ENCODE results near the gene FBXL7.

Gene FBXL7

DNA sequence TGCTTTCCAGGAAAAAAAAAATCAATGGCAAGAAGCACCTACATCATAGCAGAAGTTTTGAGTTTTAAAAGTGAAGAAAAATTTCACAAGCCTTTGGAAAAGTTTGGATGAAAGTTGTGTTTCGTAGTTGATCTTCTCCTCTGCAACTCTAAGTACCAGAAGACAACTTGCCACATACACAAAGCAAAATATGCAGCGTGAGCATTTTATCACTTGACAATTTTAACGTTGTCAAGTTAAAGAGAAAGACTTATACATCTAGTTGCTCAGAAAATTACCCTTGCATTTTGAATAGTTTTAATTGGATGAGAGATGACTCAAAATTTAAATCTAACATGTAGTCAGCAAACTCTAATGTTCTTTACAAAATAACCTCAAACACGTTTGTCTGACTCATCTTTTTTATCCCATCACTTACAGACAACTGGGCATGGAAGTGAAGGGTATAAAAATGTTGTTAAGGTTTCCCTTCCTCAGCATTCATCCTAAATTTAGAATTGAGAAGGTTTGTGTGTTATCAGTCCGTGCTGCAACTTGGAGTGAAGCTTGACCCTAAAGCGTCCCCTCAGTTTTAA lies 466.2 kb downstream of the FBXL7 start:
- no peak for DNase-seq

DNA sequence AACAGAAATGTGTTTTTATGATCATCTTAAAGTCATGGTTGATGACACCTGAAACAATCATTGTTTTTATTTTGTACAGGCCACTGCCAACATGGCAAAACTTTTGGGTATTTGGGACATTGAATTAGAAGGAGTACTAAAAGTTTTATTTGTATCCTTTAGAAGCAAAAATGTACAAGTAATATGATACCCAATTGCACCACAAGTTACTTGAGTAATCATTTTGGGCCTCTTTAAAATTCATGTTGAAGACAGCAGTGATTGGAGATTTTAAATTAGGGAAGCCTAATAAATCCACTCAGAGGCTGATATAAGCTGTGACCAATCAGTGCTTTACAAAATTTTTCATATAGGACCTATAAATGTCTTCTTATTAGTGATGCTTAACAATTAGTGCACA lies 466.7 kb downstream of the FBXL7 start:
- no peak for DNase-seq

DNA sequence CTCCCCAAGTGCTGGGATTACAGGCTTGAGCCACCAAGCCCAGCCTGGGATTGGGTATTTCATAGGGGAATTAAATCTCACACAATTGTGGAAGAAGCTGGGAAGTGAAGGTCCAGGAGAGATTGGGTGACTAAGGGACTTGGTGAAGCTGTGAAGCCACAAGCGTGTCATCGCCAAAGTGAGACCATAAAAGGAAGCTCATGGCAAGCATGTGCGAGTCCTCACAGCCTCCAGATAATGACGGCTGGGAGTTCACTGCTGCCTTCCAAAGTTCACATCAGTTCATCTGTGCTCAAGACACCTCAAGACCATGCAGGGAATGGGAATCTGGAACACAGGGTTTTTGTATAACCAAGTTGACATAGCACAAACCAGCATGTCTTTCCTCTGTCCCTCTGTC lies 469.0 kb downstream of the FBXL7 start:
- no peak for DNase-seq

DNA sequence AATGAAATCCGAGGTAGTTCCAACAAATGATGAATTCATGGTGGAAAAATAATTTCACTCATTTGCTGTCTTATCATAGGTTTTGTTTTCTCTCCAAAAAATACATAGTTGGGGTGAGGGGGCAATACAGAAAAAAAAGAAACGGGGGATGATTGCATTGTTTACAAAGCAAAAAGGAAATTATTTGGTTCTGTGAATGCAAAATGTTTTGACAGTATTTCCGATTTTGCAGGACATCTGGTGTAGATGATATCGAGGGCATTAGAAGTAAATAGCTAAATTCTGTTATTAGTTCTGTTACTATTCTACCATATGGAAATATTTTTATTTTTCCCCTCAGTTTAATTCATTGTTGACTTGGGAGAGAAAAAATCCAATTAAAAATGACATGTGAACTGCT lies 477.9 kb downstream of the FBXL7 start:
- DNase-seq = no peak

DNA sequence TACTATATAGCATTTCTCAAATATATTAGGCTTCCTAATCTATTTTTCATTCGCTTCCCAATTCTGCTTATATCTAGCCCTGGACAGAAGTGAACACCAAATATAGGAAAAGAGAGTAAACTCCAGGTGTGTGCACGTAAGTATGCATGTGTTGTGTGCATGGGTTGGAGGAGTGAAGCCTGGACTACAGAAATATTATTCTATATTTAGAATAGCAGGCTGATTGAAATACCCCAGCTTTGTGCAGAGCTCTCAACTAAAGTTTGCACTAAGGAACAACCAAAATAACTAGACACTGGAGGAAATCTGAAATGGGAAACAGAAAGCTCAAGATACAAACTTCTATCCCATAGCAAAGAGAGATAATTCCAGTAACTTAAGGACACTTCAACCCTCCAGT lies 480.9 kb downstream of the FBXL7 start:
- no peak for DNase-seq

DNA sequence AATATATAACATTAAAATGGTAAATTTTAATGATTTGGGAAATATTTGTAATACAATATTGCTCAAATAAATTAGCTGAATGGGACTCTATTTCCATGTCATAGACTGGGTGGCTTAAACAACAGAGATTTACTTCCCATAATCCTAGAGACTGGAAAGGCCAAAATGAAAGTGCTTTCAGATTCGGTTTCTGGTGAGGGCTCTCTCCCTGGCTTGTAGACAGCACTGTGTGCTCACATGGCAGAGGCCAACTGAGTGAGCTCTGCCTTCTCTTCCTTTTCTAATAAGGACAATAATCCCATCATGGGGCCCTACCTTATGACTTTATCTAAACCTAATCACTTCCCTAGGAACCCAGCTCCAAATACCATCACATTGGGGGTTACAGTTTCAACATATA lies 483.4 kb downstream of the FBXL7 start:
- DNase-seq = no peak

All from NCI-H226 (cell line).